Effector memory CD4-positive, alpha-beta T cell (primary cell): ENCODE measurements around the gene TECR.
A peak's percentile ranks its signal among the peaks of the same experiment; 100 is the strongest.
"Not testable (repeated sequence)": the region's sequence is repeated elsewhere in the genome, so short reads cannot be mapped to it uniquely, and the experiment has no call there.

ENCODE experiments used
- DNase-seq, 3 donors: peaks; one replicate each; pipeline ENCODE4 v3.0.0-alpha.2; 2020
- H3K27ac ChIP-seq: 2 replicates; pipeline ENCODE4 v1.7.0; 2013; ENCODE audit warnings: mild to moderate bottlenecking, low read length, moderate library complexity; ENCODE audit not compliant: insufficient read depth, poor library complexity, severe bottlenecking
- H3K27me3 ChIP-seq: replicated peaks from 2 replicates; pipeline ENCODE4 v1.7.0; 2013; ENCODE audit warnings: mild to moderate bottlenecking, low read length; ENCODE audit not compliant: insufficient read depth, control insufficient read depth, poor library complexity, severe bottlenecking
- H3K36me3 ChIP-seq: 2 replicates; pipeline ENCODE4 v1.7.0; 2013; ENCODE audit warnings: mild to moderate bottlenecking, low read length, moderate library complexity; ENCODE audit not compliant: control insufficient read depth, insufficient read depth
- H3K4me1 ChIP-seq: 2 replicates; pipeline ENCODE4 v1.7.0; 2013; ENCODE audit warnings: low read length, mild to moderate bottlenecking; ENCODE audit not compliant: control insufficient read depth, insufficient read depth, poor library complexity, severe bottlenecking
- H3K4me3 ChIP-seq: 2 replicates; pipeline ENCODE4 v1.7.0; 2013; ENCODE audit warnings: low read length, low read depth, mild to moderate bottlenecking; ENCODE audit not compliant: insufficient read depth, poor library complexity, severe bottlenecking
- H3K9me3 ChIP-seq: 2 replicates; pipeline ENCODE4 v1.7.0; 2013; ENCODE audit warnings: mild to moderate bottlenecking, low read length, moderate library complexity; ENCODE audit not compliant: control insufficient read depth

Gene TECR

GRCh38 chr19:14552006-14552360 lies 22.6 kb downstream of the TECR start:
- not testable (repeated sequence) for H3K4me3 ChIP-seq, H3K27ac ChIP-seq, H3K27me3 ChIP-seq, H3K36me3 ChIP-seq, H3K9me3 ChIP-seq, DNase-seq
- peaks cover 12% of the 10 kb centered on the region for H3K4me1 ChIP-seq

- peak overlapping the region; percentile 7 for H3K27ac ChIP-seq
- H3K9me3 ChIP-seq = no peaks in the 10 kb centered on the region
- H3K4me1 ChIP-seq = peaks cover 12% of the 10 kb centered on the region
- DNase-seq = no peak
- peaks cover 4% of the 10 kb centered on the region for H3K36me3 ChIP-seq
- no peaks in the 10 kb centered on the region for H3K27me3 ChIP-seq
- no peak overlapping the region for H3K4me3 ChIP-seq
Observed at GRCh38 chr19:14553042-14553938, 23.9 kb downstream of the TECR start.

- H3K36me3 ChIP-seq = peaks cover 4% of the 10 kb centered on the region
- no peaks in the 10 kb centered on the region for H3K27me3 ChIP-seq
- H3K27ac ChIP-seq = no peak overlapping the region
- no peak for DNase-seq
- no peaks in the 10 kb centered on the region for H3K9me3 ChIP-seq
- H3K4me3 ChIP-seq = no peak overlapping the region
- peaks cover 12% of the 10 kb centered on the region for H3K4me1 ChIP-seq
Observed at GRCh38 chr19:14553939-14554243, 24.5 kb downstream of the TECR start.

GRCh38 chr19:14554382-14554812 lies 25.0 kb downstream of the TECR start:
- Histone ChIP-seq H3K27ac (no peak overlapping the region), H3K27me3 (no peaks in the 10 kb centered on the region), H3K9me3 (no peaks in the 10 kb centered on the region), H3K36me3 (peaks cover under 1% of the 10 kb centered on the region), H3K4me1 (peaks cover 12% of the 10 kb centered on the region), H3K4me3 (no peak overlapping the region)
- DNase-seq = no peak

- Histone ChIP-seq H3K4me3 (peak overlapping the region; percentile 25), H3K27me3 (no peaks in the 10 kb centered on the region), H3K9me3 (no peaks in the 10 kb centered on the region), H3K36me3 (no peaks in the 10 kb centered on the region), H3K27ac (no peak overlapping the region), H3K4me1 (peaks cover 12% of the 10 kb centered on the region)
- DNase-seq = no peak
Observed at GRCh38 chr19:14555918-14556661, 26.7 kb downstream of the TECR start.

- peak; percentile 36 to 56 (median 40) for DNase-seq
- peak overlapping the region; percentile 25 for H3K4me3 ChIP-seq
- no peaks in the 10 kb centered on the region for H3K27me3 ChIP-seq
- H3K36me3 ChIP-seq = no peaks in the 10 kb centered on the region
- H3K27ac ChIP-seq = no peak overlapping the region
- H3K4me1 ChIP-seq = peaks cover 6% of the 10 kb centered on the region
- H3K9me3 ChIP-seq = no peaks in the 10 kb centered on the region
Observed at GRCh38 chr19:14556662-14557188, 27.3 kb downstream of the TECR start.

GRCh38 chr19:14558370-14559066 lies 29.1 kb downstream of the TECR start:
- H3K4me1 ChIP-seq = peaks cover 6% of the 10 kb centered on the region
- H3K9me3 ChIP-seq = no peaks in the 10 kb centered on the region
- DNase-seq = no peak
- no peak overlapping the region for H3K4me3 ChIP-seq
- H3K36me3 ChIP-seq = peaks cover 16% of the 10 kb centered on the region
- H3K27me3 ChIP-seq = no peaks in the 10 kb centered on the region
- no peak overlapping the region for H3K27ac ChIP-seq

GRCh38 chr19:14559916-14560775 lies 30.8 kb downstream of the TECR start:
- Histone ChIP-seq H3K4me1 (peaks cover 6% of the 10 kb centered on the region), H3K27me3 (no peaks in the 10 kb centered on the region), H3K27ac (no peak overlapping the region), H3K36me3 (peaks cover 28% of the 10 kb centered on the region), H3K4me3 (no peak overlapping the region), H3K9me3 (no peaks in the 10 kb centered on the region)
- no peak for DNase-seq

- peaks cover 6% of the 10 kb centered on the region for H3K4me1 ChIP-seq
- H3K4me3 ChIP-seq = no peak overlapping the region
- H3K27me3 ChIP-seq = no peaks in the 10 kb centered on the region
- no peak overlapping the region for H3K27ac ChIP-seq
- no peak for DNase-seq
- H3K36me3 ChIP-seq = peaks cover 34% of the 10 kb centered on the region
- H3K9me3 ChIP-seq = no peaks in the 10 kb centered on the region
Observed at GRCh38 chr19:14560776-14561108, 31.3 kb downstream of the TECR start.
